ENCODE data around the gene ATP8A2. TPM values are rescaled to one million over a fixed set of nuclear protein-coding genes. Genes with fewer than 3 reads are reported as not detected.

The ATP8A2 gene
- total and polyA plus RNA-seq, 9 of the 15 experiments (the other 6 are each of a cell fraction or from before 2014, with no cell fraction given) = under 0.01 to 0.33 (median 0.06) TPM; not detected in 4

GRCh38 chr13:26026211-26026610 lies 654.4 kb downstream of the ATP8A2 start:
- H2AFZ ChIP-seq (ENCODE audit: low read depth, low read length) = no peak overlapping the region
- H3K9me1 ChIP-seq (ENCODE audit: control insufficient read depth, insufficient read depth, low read length) = no peaks in the 10 kb centered on the region
- ATAC-seq (no peak), DNase-seq (ENCODE audit: extremely low read depth in 1 of 4, low spot score in 3 of 4) (no peak), FAIRE-seq (no peak)
- in situ Hi-C loops (cut with MboI) = no loop called here
- no peaks in the 10 kb centered on the region for H3K36me3 ChIP-seq (ENCODE audit: control insufficient read depth, insufficient read depth, low read length)
- no peaks in the 10 kb centered on the region for H3K9me3 ChIP-seq (replicated peaks; ENCODE audit: control insufficient read depth, insufficient read depth, low read depth, low read length)
- H3K4me1 ChIP-seq (replicated peaks in 1 of 2; ENCODE audit: control insufficient read depth in 2 of 2, insufficient read depth in 2 of 2, low read length in 2 of 2) = no peaks in the 10 kb centered on the region
- 0% methylated on average over 2 of the region's 4 CpGs for WGBS (ENCODE audit: insufficient coverage, low coverage, missing lambda C conversion rate)
- POLR2A ChIA-PET = no interaction called here
- no peak overlapping the region for H3K4me3 ChIP-seq
- no peaks in the 10 kb centered on the region for H4K20me1 ChIP-seq (replicated peaks; ENCODE audit: control insufficient read depth, insufficient read depth, low read length)
- no TSS peak for BruUV-seq (replicated peaks)
- no peak for TF ChIP-seq E4F1 (CRISPR knock-in tag; IDR thresholded peaks at IDR 0.05; ENCODE audit: borderline replicate concordance)
- TF ChIP-seq ZNF24 (IDR thresholded peaks at IDR 0.05) = no peak
- no peak for TF ChIP-seq TAF7 (tag; IDR thresholded peaks at IDR 0.05)
- TF ChIP-seq ZC3H4 (CRISPR knock-in tag; IDR thresholded peaks at IDR 0.05; ENCODE audit: borderline replicate concordance) = no peak
- TF ChIP-seq ZBTB17 (CRISPR knock-in tag; IDR thresholded peaks at IDR 0.05) = no peak
- TF ChIP-seq ZNF668 (CRISPR knock-in tag; IDR thresholded peaks at IDR 0.05) = no peak
- no peak for TF ChIP-seq ZNF507 (tag; conservative IDR thresholded peaks at IDR 0.05)
- no peak for TF ChIP-seq PTTG1 (tag; IDR thresholded peaks at IDR 0.05; ENCODE audit: low read depth)
- intact Hi-C loops (cut with micrococcal nuclease) = no loop called here
- H3K4me2 ChIP-seq (ENCODE audit: insufficient read depth, low read length) = no peak overlapping the region
- no peaks in the 10 kb centered on the region for H3K79me2 ChIP-seq (ENCODE audit: control insufficient read depth, insufficient read depth, low read length)
- no peak overlapping the region for H3K9ac ChIP-seq (ENCODE audit: insufficient read depth in 1 of 2, low read depth in 2 of 2, low read length in 2 of 2)
- H3K27ac ChIP-seq (ENCODE audit: extremely low read depth, low read depth, low read length) = no peak overlapping the region
- CTCF ChIA-PET (ENCODE audit: low intra/inter-chr PET ratio) = no interaction called here
- peaks cover 0 to 12% of the 10 kb centered on the region in 2 experiments; a peak in 4 of 5 replicates for H3K27me3 ChIP-seq (ENCODE audit: control insufficient read depth in 2 of 2, insufficient read depth in 2 of 2, low read length in 2 of 2)

Data from K562 (cell line).